ENCODE results near the gene APOBEC3F. TPM values are rescaled to one million over a fixed set of nuclear protein-coding genes. Genes with fewer than 3 reads are reported as not detected.

APOBEC3F gene
- total RNA-seq, 1 experiment from 2014 or later: 8.9 TPM

DNA sequence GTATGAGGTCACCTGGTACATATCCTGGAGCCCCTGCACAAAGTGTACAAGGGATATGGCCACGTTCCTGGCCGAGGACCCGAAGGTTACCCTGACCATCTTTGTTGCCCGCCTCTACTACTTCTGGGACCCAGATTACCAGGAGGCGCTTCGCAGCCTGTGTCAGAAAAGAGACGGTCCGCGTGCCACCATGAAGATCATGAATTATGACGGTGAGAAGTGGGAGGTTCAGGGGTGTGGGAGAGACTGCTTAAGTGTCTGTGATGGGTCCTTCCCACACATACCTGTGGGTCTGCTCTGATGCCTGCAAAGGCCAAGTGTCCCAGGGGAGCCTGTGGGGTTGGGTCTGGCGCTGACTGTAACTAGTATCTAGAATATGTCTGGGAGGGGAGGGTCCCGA is 40.4 kb downstream of the APOBEC3F start:
- no peak overlapping the region for H3K4me2 ChIP-seq (ENCODE audit: insufficient read depth, insufficient read length, low read length)
- H3T11ph ChIP-seq (ENCODE audit: low read length): no peak overlapping the region
- no peak overlapping the region for H2AK5ac ChIP-seq (ENCODE audit: insufficient read length, low read length)
- no peak overlapping the region for H2BK15ac ChIP-seq (ENCODE audit: low read depth, low read length)
- H3K4me1 ChIP-seq (ENCODE audit: insufficient read depth, low read length): no peaks in the 10 kb centered on the region
- Mint-ChIP-seq H3K27ac (no peak overlapping the region; a peak in 1 of 7 replicates), H3K4me3 (no peak overlapping the region), H3K36me3 (ENCODE audit: insufficient read depth in 1 of 3, low read depth in 3 of 3) (no peaks in the 10 kb centered on the region), H3K27me3 (ENCODE audit: low read depth) (no peaks in the 10 kb centered on the region; the same call in 1 of the 2 replicates), H3K9me3 (no peaks in the 10 kb centered on the region), H3K4me1 (peaks cover 12 to 29% of the 10 kb centered on the region in 2 experiments)
- no peak overlapping the region for H3K18ac ChIP-seq (ENCODE audit: insufficient read length, low read depth, low read length)
- H3K56ac ChIP-seq (ENCODE audit: insufficient read length, low read depth, low read length): no peak overlapping the region
- H3K9ac ChIP-seq (ENCODE audit: extremely low read depth, insufficient read length, low read length): no peak overlapping the region
- no peak overlapping the region for H3K14ac ChIP-seq (ENCODE audit: insufficient read depth, low read length)
- H4K91ac ChIP-seq (ENCODE audit: insufficient read length, low read depth, low read length): no peak overlapping the region
- H3K27ac ChIP-seq (ENCODE audit: insufficient read length, low read depth, low read length): no peak overlapping the region
- TF ChIP-seq, protein P1, sequence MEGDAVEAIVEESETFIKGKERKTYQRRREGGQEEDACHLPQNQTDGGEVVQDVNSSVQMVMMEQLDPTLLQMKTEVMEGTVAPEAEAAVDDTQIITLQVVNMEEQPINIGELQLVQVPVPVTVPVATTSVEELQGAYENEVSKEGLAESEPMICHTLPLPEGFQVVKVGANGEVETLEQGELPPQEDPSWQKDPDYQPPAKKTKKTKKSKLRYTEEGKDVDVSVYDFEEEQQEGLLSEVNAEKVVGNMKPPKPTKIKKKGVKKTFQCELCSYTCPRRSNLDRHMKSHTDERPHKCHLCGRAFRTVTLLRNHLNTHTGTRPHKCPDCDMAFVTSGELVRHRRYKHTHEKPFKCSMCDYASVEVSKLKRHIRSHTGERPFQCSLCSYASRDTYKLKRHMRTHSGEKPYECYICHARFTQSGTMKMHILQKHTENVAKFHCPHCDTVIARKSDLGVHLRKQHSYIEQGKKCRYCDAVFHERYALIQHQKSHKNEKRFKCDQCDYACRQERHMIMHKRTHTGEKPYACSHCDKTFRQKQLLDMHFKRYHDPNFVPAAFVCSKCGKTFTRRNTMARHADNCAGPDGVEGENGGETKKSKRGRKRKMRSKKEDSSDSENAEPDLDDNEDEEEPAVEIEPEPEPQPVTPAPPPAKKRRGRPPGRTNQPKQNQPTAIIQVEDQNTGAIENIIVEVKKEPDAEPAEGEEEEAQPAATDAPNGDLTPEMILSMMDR (conservative IDR thresholded peaks at IDR 0.05): no peak
- H2AFZ ChIP-seq (ENCODE audit: low read length): no peak overlapping the region
- H2BK120ac ChIP-seq (ENCODE audit: low read depth, low read length, poor library complexity, severe bottlenecking): no peak overlapping the region
- no peaks in the 10 kb centered on the region for H4K20me1 ChIP-seq (ENCODE audit: control insufficient read depth, insufficient read depth, insufficient read length)
- H2BK12ac ChIP-seq (ENCODE audit: insufficient read length, low read depth, low read length): no peak overlapping the region
- H2BK20ac ChIP-seq (ENCODE audit: low read depth, low read length, poor library complexity, severe bottlenecking): no peak overlapping the region
- no peaks in the 10 kb centered on the region for H3K79me2 ChIP-seq (ENCODE audit: insufficient read depth, low read length)
- no peaks in the 10 kb centered on the region for H3K27me3 ChIP-seq (ENCODE audit: insufficient read depth, low read length)
- H3K9me3 ChIP-seq (ENCODE audit: control insufficient read depth, low read depth, low read length): no peaks in the 10 kb centered on the region
- WGBS (ENCODE audit: extremely low coverage, insufficient read length, low lambda C conversion rate): no CpG with 5 or more reads among the region's 12 CpGs
- H3K79me1 ChIP-seq (ENCODE audit: insufficient read depth, low read depth, low read length, poor library complexity, severe bottlenecking): no peaks in the 10 kb centered on the region
- no peak overlapping the region for H2BK5ac ChIP-seq (ENCODE audit: insufficient read length, low read length)
- DNase-seq: no peak
- H3K23me2 ChIP-seq (ENCODE audit: insufficient read length, low read depth, low read length, poor library complexity, severe bottlenecking): no peaks in the 10 kb centered on the region
- no peak overlapping the region for H4K8ac ChIP-seq (replicated peaks; ENCODE audit: insufficient read length, low read depth, low read length)
- H3K23ac ChIP-seq (ENCODE audit: insufficient read length, low read depth, low read length): no peak overlapping the region
- no peak overlapping the region for H4K5ac ChIP-seq (ENCODE audit: insufficient read length, low read depth, low read length)
- no peak overlapping the region for H3K4ac ChIP-seq (ENCODE audit: low read depth, low read length)

Data from H9 (cell line).